Measurements from ENCODE around the gene ITPK1.

The ITPK1 gene

GRCh38 chr14:93054876-93055275, 60.8 kb downstream of the ITPK1 start:
- ATAC-seq (no peak), DNase-seq (no peak)
- Mint-ChIP-seq H3K4me3 (no peak overlapping the region), H3K27ac (no peak overlapping the region), H3K9me3 (no peaks in the 10 kb centered on the region), H3K27me3 (no peaks in the 10 kb centered on the region), H3K4me1 (peaks cover 54% of the 10 kb centered on the region)

- Mint-ChIP-seq H3K27ac (peak overlapping the region in 1 of 2 donors; percentile 38), H3K4me1 (peaks cover 59% of the 10 kb centered on the region), H3K9me3 (no peaks in the 10 kb centered on the region), H3K4me3 (no peak overlapping the region), H3K27me3 (no peaks in the 10 kb centered on the region)
- DNase-seq (no peak), ATAC-seq (peak; percentile 58)
These were observed 61.7 kb downstream of the ITPK1 start for GRCh38 chr14:93054006-93054405.

- ATAC-seq (no peak), DNase-seq (no peak)
- Mint-ChIP-seq H3K27me3 (no peaks in the 10 kb centered on the region), H3K4me1 (peaks cover 50% of the 10 kb centered on the region), H3K4me3 (no peak overlapping the region), H3K27ac (no peak overlapping the region), H3K9me3 (no peaks in the 10 kb centered on the region)
These were observed 63.9 kb downstream of the ITPK1 start for GRCh38 chr14:93051600-93052546.

- H3K27ac Mint-ChIP-seq = no peak overlapping the region
- peaks cover 50% of the 10 kb centered on the region for H3K4me1 Mint-ChIP-seq
- DNase-seq (no peak), ATAC-seq (no peak)
- H3K9me3 Mint-ChIP-seq = no peaks in the 10 kb centered on the region
- H3K27me3 Mint-ChIP-seq = no peaks in the 10 kb centered on the region
- H3K4me3 Mint-ChIP-seq = no peak overlapping the region
These were observed 65.0 kb downstream of the ITPK1 start for GRCh38 chr14:93050761-93051160.

- ATAC-seq (no peak), DNase-seq (no peak)
- Mint-ChIP-seq H3K9me3 (no peaks in the 10 kb centered on the region), H3K4me1 (peaks cover 49% of the 10 kb centered on the region), H3K27ac (peak overlapping the region in 1 of 2 donors; percentile 78), H3K4me3 (no peak overlapping the region), H3K27me3 (no peaks in the 10 kb centered on the region)
These were observed 65.8 kb downstream of the ITPK1 start for GRCh38 chr14:93049867-93050331.

- Mint-ChIP-seq H3K27ac (peak overlapping the region in 1 of 2 donors; percentile 78), H3K4me1 (peaks cover 49% of the 10 kb centered on the region), H3K27me3 (no peaks in the 10 kb centered on the region), H3K9me3 (no peaks in the 10 kb centered on the region), H3K4me3 (no peak overlapping the region)
- no peak for ATAC-seq
- no peak for DNase-seq
These were observed 66.4 kb downstream of the ITPK1 start for GRCh38 chr14:93049315-93049714.

GRCh38 chr14:93048843-93049242, 66.9 kb downstream of the ITPK1 start:
- Mint-ChIP-seq H3K4me1 (peaks cover 49% of the 10 kb centered on the region), H3K4me3 (no peak overlapping the region), H3K27ac (no peak overlapping the region), H3K27me3 (no peaks in the 10 kb centered on the region), H3K9me3 (no peaks in the 10 kb centered on the region)
- DNase-seq = no peak
- no peak for ATAC-seq

- no peak for DNase-seq
- H3K27ac Mint-ChIP-seq = no peak overlapping the region
- peaks cover 53% of the 10 kb centered on the region for H3K4me1 Mint-ChIP-seq
- no peak overlapping the region for H3K4me3 Mint-ChIP-seq
- no peak for ATAC-seq
- no peaks in the 10 kb centered on the region for H3K9me3 Mint-ChIP-seq
- no peaks in the 10 kb centered on the region for H3K27me3 Mint-ChIP-seq
These were observed 68.1 kb downstream of the ITPK1 start for GRCh38 chr14:93047661-93048060.

GRCh38 chr14:93047157-93047556, 68.6 kb downstream of the ITPK1 start:
- ATAC-seq (no peak), DNase-seq (no peak)
- Mint-ChIP-seq H3K4me1 (peaks cover 58% of the 10 kb centered on the region), H3K4me3 (no peak overlapping the region), H3K9me3 (no peaks in the 10 kb centered on the region), H3K27ac (no peak overlapping the region), H3K27me3 (no peaks in the 10 kb centered on the region)

- H3K27me3 Mint-ChIP-seq = no peaks in the 10 kb centered on the region
- no peak for DNase-seq
- H3K4me1 Mint-ChIP-seq = peaks cover 63% of the 10 kb centered on the region
- no peak overlapping the region for H3K27ac Mint-ChIP-seq
- no peak for ATAC-seq
- H3K9me3 Mint-ChIP-seq = no peaks in the 10 kb centered on the region
- no peak overlapping the region for H3K4me3 Mint-ChIP-seq
These were observed 69.0 kb downstream of the ITPK1 start for GRCh38 chr14:93046705-93047050.

GRCh38 chr14:93045965-93046704, 69.6 kb downstream of the ITPK1 start:
- DNase-seq (no peak), ATAC-seq (no peak)
- Mint-ChIP-seq H3K27me3 (no peaks in the 10 kb centered on the region), H3K4me3 (no peak overlapping the region), H3K27ac (peak overlapping the region in 1 of 2 donors; percentile 71), H3K9me3 (no peaks in the 10 kb centered on the region), H3K4me1 (peaks cover 69% of the 10 kb centered on the region)

GRCh38 chr14:93045211-93045674, 70.5 kb downstream of the ITPK1 start:
- no peaks in the 10 kb centered on the region for H3K27me3 Mint-ChIP-seq
- H3K27ac Mint-ChIP-seq = no peak overlapping the region
- H3K4me3 Mint-ChIP-seq = no peak overlapping the region
- no peak for DNase-seq
- H3K4me1 Mint-ChIP-seq = peaks cover 78% of the 10 kb centered on the region
- no peaks in the 10 kb centered on the region for H3K9me3 Mint-ChIP-seq
- ATAC-seq = no peak

- H3K27me3 Mint-ChIP-seq = no peaks in the 10 kb centered on the region
- ATAC-seq = no peak
- H3K4me1 Mint-ChIP-seq = peaks cover 82% of the 10 kb centered on the region
- H3K4me3 Mint-ChIP-seq = peak overlapping the region in 1 of 2 donors; percentile 19
- no peaks in the 10 kb centered on the region for H3K9me3 Mint-ChIP-seq
- peak overlapping the region in 1 of 2 donors; percentile 78 for H3K27ac Mint-ChIP-seq
- DNase-seq = no peak
These were observed 71.2 kb downstream of the ITPK1 start for GRCh38 chr14:93044556-93044955.

- DNase-seq (no peak), ATAC-seq (no peak)
- Mint-ChIP-seq H3K27ac (peak overlapping the region in 1 of 2 donors; percentile 23), H3K27me3 (no peaks in the 10 kb centered on the region), H3K4me3 (peak overlapping the region in 1 of 2 donors; percentile 58), H3K4me1 (peaks cover 81% of the 10 kb centered on the region), H3K9me3 (no peaks in the 10 kb centered on the region)
These were observed 71.6 kb downstream of the ITPK1 start for GRCh38 chr14:93044121-93044520.

GRCh38 chr14:93042968-93043940, 72.5 kb downstream of the ITPK1 start:
- H3K27me3 Mint-ChIP-seq = no peaks in the 10 kb centered on the region
- peak overlapping the region; percentile 24 to 58 for H3K4me3 Mint-ChIP-seq
- H3K9me3 Mint-ChIP-seq = no peaks in the 10 kb centered on the region
- DNase-seq (peak in 1 of 2 donors; percentile 35), ATAC-seq (peak; percentile 75)
- peak overlapping the region; percentile 78 to 83 for H3K27ac Mint-ChIP-seq
- H3K4me1 Mint-ChIP-seq = peaks cover 82% of the 10 kb centered on the region

All from stimulated activated naive CD8-positive, alpha-beta T cell treated with anti-CD3 and anti-CD28 coated beads, Interleukin-15, amount 100 ng/mL, for 72 hours (primary cell).